Measurements from ENCODE around the gene SMCO2. TPM values are rescaled to one million over a fixed set of nuclear protein-coding genes. Genes with fewer than 3 reads are reported as not detected.

The SMCO2 gene
- total and polyA plus RNA-seq, 9 of the 15 experiments (the other 6 are each of a cell fraction or from before 2014, with no cell fraction given): not detected

- H3K27me3 ChIP-seq (ENCODE audit: control insufficient read depth in 2 of 2, insufficient read depth in 2 of 2, low read length in 2 of 2): peaks cover 6 to 18% of the 10 kb centered on the region in 2 experiments; a peak in 4 of 5 replicates
- no TSS peak for BruUV-seq (replicated peaks)
These were observed 101.1 kb downstream of the SMCO2 start for GRCh38 chr12:27547592-27547991.

More at GRCh38 chr12:27547592-27547991, 101.1 kb downstream of the SMCO2 start:
- CTCF ChIA-PET (ENCODE audit: low intra/inter-chr PET ratio): no interaction called here
- FAIRE-seq (no peak), DNase-seq (ENCODE audit: extremely low read depth in 1 of 4, low spot score in 3 of 4) (no peak), ATAC-seq (no peak)
- Histone ChIP-seq H2AFZ (ENCODE audit: low read depth, low read length) (no peak overlapping the region), H4K20me1 (replicated peaks; ENCODE audit: control insufficient read depth, insufficient read depth, low read length) (no peaks in the 10 kb centered on the region), H3K9me3 (replicated peaks; ENCODE audit: control insufficient read depth, insufficient read depth, low read depth, low read length) (no peaks in the 10 kb centered on the region), H3K79me2 (ENCODE audit: control insufficient read depth, insufficient read depth, low read length) (no peaks in the 10 kb centered on the region), H3K9me1 (ENCODE audit: control insufficient read depth, insufficient read depth, low read length) (no peaks in the 10 kb centered on the region), H3K9ac (ENCODE audit: insufficient read depth in 1 of 2, low read depth in 2 of 2, low read length in 2 of 2) (no peak overlapping the region), H3K4me2 (ENCODE audit: insufficient read depth, low read length) (no peak overlapping the region), H3K4me3 (no peak overlapping the region), H3K36me3 (ENCODE audit: control insufficient read depth, insufficient read depth, low read length) (no peaks in the 10 kb centered on the region), H3K4me1 (replicated peaks in 1 of 2; ENCODE audit: control insufficient read depth in 2 of 2, insufficient read depth in 2 of 2, low read length in 2 of 2) (peaks cover 0 to 13% of the 10 kb centered on the region in 2 experiments; a peak in 4 of 5 replicates), H3K27ac (ENCODE audit: extremely low read depth, low read depth, low read length) (no peak overlapping the region)
- in situ Hi-C loops (cut with MboI) (no loop called here), intact Hi-C loops (cut with micrococcal nuclease) (no loop called here)
- TF ChIP-seq ZNF655 (CRISPR knock-in tag; IDR thresholded peaks at IDR 0.05) (no peak), GATAD2B (IDR thresholded peaks at IDR 0.05; ENCODE audit: borderline replicate concordance) (no peak), STAT5A (IDR thresholded peaks at IDR 0.05; ENCODE audit: borderline replicate concordance, low read length) (no peak), E2F3 (CRISPR knock-in tag; IDR thresholded peaks at IDR 0.05) (no peak), E2F1 (CRISPR knock-in tag; IDR thresholded peaks at IDR 0.05) (no peak), ZHX1 (conservative IDR thresholded peaks at IDR 0.05; ENCODE audit: low read length) (no peak), SRF (CRISPR knock-in tag; IDR thresholded peaks at IDR 0.05) (no peak), POU5F1 (IDR thresholded peaks at IDR 0.05; ENCODE audit: borderline replicate concordance, low read depth, low read length, partially characterized antibody) (no peak), ZNF785 (CRISPR knock-in tag; IDR thresholded peaks at IDR 0.05) (no peak), KLF6 (CRISPR knock-in tag; IDR thresholded peaks at IDR 0.05; ENCODE audit: borderline replicate concordance) (no peak), ELF2 (CRISPR knock-in tag; IDR thresholded peaks at IDR 0.05) (no peak), SMARCB1 (IDR thresholded peaks at IDR 0.05; ENCODE audit: insufficient read length, low read depth) (no peak), RBM14 (IDR thresholded peaks at IDR 0.05; ENCODE audit: borderline replicate concordance, insufficient read depth, low read depth, low read length) (no peak)
- WGBS (ENCODE audit: insufficient coverage, low coverage, missing lambda C conversion rate): 9% methylated on average over 5 of the region's 5 CpGs
- POLR2A ChIA-PET: interaction anchor here (0.6 kb wide), 1 partner anchor 810 kb away, joined by 3 read pairs; no protein-coding TSS in a partner anchor

All from K562 (cell line).